Stimulated activated naive CD8-positive, alpha-beta T cell treated with anti-CD3 and anti-CD28 coated beads, Interleukin-15, Interleukin-2, amounts not matched to agents 100 U/mL and 50 U/mL, for 24 hours (primary cell): ENCODE results near the gene VMP1.
"Not testable (repeated sequence)": the region's sequence is repeated elsewhere in the genome, so short reads cannot be mapped to it uniquely, and the experiment has no call there.

Experiments used
- ATAC-seq: fragments of 150-1000 bp; cut with Tn5 transposase; one replicate; pipeline ENCODE4 v1.10.0; 2021
- DNase-seq: peaks from one replicate; pipeline ENCODE4 v3.0.0; 2021

Gene VMP1

GRCh38 chr17:59755069-59755468 is 47.6 kb downstream of the VMP1 start:
- not testable (repeated sequence) for ATAC-seq, DNase-seq

- DNase-seq (no peak), ATAC-seq (no peak)
Observed at GRCh38 chr17:59756236-59756818, 48.9 kb downstream of the VMP1 start.

- ATAC-seq (no peak), DNase-seq (no peak)
Observed at GRCh38 chr17:59757043-59757442, 49.6 kb downstream of the VMP1 start.

GRCh38 chr17:59757470-59757869 is 50.0 kb downstream of the VMP1 start:
- ATAC-seq (no peak), DNase-seq (no peak)

GRCh38 chr17:59757881-59758385 is 50.5 kb downstream of the VMP1 start:
- ATAC-seq (no peak), DNase-seq (no peak)

- not testable (repeated sequence) for DNase-seq, ATAC-seq
Observed at GRCh38 chr17:59758998-59759651, 51.7 kb downstream of the VMP1 start.

DNA sequence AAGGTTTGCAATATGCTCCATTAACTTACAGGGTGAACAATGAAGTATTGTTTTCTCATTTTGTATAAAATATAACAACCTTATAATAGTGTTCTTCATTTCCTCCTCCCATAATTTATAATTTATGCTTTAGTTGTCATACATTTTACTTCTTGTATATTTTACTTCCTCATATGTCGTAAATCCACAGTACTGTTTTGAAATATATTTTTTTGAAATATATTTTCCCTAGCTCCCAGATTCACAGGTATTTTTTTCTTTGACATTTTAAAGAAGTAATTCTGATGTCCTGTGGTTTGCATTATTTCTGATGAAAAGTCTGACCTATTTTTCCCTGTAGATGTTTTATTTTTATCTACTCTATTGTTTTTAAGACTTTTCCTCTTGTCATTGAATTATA is 52.7 kb downstream of the VMP1 start:
- DNase-seq (no peak), ATAC-seq (no peak)

DNA sequence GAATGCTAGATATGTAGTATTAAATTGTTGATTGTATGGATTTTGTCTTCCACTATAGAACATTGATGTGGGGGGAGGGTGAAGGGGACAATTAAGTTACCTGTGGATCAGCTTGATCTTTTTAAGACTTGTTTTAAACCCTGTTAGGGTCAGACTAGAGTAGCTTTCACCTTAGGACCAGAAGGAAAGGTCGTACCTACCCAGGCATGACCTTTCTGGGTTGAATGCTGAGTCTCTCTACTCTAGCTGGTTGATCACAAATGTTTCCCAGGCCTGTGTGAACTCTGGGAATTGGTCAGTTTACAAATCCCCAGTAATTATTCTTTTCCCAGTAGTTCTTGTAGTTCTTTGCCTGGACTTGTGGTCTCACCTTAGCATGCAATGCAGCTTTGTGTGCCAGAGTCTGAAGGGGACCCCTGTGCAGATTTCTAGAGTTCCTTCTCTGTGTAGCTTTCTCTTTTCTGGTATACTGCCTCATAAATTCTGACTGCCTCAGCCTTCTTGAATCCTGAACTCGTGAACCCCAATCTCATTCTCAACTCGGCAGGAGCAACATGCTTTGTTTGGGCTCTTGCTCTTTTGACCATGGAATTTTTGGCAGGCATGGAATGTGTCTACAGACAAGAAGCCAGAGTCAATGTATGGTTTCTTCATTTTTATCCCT is 54.1 kb downstream of the VMP1 start:
- ATAC-seq (peak; percentile 33), DNase-seq (no peak)

DNA sequence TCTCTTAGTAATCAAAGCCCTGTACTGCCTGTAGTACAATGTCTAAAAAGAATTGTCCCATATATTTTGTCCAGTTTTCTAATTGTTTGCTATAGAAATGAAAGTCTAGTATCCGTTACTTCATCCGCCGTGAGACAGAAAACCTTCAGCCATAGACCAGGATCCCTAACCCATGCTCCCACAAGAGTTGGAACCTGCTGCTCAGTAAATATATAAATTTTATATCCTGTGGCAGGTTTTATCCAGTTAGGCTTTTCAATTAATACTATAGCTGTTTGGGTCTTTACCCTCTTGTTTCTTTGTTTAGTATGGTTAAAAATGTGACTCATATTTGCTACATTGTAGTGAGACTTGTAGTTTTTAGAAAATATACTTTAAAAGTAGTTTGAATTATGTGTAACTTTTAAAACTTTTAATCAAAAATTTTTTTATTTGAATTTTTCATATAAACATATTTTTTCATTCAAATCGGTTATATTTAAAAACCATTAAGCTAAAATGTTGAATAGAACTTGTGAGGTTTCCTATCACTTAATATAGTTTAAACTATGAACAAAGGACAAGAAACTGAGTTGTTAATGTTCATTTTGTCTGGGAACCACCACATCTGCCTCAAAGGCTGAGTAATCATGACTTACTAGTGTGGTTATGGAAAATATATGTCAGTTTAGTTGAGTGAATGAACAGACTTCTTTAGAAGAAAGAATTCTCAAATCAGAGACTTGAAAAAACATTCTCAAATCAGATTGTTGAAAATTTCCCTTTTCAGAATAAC is 54.8 kb downstream of the VMP1 start:
- peak; percentile 68 for ATAC-seq
- DNase-seq: no peak

DNA sequence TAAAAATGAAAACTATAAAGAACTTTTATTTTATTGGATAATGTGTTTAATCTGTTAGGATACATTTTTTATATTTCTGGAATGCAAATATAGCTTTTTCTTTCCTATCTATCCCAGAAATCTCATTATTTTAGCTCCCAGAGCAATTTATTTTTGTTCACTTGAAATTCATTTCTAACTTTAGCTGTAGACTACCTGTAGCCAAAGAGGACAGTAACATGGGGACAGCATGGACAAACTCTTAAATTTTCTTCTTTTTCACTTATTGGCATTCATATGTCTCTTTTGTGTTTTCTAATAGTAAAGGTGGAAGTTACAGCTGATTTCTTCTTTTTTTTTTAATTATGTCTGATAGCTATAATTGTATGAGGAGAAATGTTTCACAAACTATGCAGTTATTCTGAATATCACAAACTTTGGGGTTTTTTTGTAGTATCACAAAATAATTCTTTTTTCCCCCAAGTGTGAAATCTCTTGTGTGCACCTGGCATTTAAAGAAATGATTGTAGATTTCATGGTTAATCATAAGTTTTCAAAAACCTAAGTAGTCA is 55.4 kb downstream of the VMP1 start:
- DNase-seq (no peak), ATAC-seq (no peak)

DNA sequence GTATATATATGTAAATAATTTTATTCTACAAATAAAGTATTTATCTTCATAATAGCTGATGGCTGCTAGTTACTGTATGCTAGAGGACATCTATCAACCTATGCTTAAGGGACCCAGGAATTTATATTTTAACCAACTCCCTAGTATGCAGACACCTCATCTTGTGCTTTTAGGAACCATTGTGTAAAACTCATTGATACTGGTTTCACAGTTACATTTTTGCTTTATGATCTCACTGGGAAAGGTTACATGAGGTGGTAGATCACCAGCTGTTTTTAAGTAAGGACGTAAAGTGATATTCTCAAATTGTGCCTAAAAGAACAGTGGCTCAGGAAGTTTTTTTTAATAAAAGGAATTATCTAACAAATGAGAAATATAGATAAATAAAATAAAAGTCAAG is 56.4 kb downstream of the VMP1 start:
- ATAC-seq: peak; percentile 47

GRCh38 chr17:59764292-59764741 is 56.9 kb downstream of the VMP1 start:
- peak; percentile 53 for DNase-seq
- ATAC-seq: peak; percentile 48

More for the DNA sequence above, 56.4 kb downstream of the VMP1 start:
- no peak for DNase-seq

- no peak for ATAC-seq
- no peak for DNase-seq
Observed at GRCh38 chr17:59765038-59765437, 57.6 kb downstream of the VMP1 start.

- no peak for ATAC-seq
Observed at GRCh38 chr17:59766491-59766890, 59.0 kb downstream of the VMP1 start.

DNA sequence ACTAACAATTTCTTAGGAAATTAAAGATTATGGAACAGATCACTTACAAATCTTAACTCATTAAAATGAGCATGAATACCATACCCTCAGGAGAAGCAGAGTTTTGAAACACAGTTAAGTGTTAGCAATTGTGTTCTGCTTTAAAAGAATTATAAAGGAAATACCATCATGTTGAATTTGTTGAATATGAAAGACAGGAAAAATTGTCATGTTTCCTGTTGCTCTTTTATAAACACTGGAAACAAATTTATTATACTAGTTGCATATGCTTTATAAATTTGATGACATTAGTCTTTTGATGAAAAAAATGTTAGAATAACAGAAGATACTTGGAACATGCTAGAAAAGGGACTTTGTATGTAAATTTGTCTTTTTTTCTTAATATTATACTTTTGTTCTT is 59.7 kb downstream of the VMP1 start:
- DNase-seq: no peak

More at GRCh38 chr17:59766491-59766890, 59.0 kb downstream of the VMP1 start:
- no peak for DNase-seq

GRCh38 chr17:59769887-59770286 is 62.4 kb downstream of the VMP1 start:
- DNase-seq (no peak), ATAC-seq (no peak)

More for the DNA sequence above, 59.7 kb downstream of the VMP1 start:
- ATAC-seq: no peak

DNA sequence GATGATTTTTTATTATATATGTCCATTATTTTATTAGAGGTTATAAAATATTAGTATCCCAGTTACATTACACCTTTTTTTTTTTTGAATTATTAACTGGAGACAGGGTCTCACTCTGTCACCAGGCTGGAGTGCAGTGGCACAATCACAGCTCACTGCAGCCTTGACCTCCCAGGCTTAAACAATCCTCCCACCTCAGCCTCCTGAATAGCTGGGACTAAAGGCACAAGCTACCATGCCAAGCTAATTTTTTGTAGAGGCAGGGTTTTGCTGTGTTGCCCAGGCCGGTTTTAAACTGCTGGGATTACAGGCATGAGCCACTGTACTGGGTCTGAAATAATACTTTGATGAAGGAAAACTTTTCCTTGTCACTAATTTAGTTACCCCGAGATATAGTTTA is 63.6 kb downstream of the VMP1 start:
- DNase-seq (no peak), ATAC-seq (no peak)

DNA sequence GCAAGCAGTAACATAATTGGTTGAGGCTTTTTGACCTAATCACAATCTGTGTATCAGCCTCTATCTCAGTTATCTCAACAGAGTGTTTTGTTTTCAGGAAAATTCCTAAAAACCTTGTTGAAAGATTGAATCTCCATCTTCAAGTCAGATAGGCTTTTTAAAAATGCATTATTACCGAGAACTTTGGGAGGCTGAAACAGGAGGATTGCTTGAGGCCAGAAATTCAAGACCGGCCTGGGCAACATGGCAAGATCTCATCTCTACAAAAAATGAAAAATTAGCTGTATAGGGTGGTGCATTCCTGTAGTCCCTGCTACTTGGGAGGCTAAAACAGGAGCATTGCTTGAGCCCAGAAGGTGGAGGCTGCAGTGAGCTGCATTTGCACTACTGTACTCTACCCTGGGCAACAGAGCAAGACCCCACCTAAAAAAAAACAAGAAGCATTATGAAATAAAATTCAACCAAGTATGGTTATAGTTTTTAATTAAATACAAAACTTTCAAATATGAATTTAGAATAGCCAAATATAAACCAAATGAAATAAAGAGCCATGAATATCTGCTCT is 68.4 kb downstream of the VMP1 start:
- ATAC-seq (no peak), DNase-seq (no peak)

GRCh38 chr17:59776577-59776976 is 69.1 kb downstream of the VMP1 start:
- ATAC-seq: no peak

DNA sequence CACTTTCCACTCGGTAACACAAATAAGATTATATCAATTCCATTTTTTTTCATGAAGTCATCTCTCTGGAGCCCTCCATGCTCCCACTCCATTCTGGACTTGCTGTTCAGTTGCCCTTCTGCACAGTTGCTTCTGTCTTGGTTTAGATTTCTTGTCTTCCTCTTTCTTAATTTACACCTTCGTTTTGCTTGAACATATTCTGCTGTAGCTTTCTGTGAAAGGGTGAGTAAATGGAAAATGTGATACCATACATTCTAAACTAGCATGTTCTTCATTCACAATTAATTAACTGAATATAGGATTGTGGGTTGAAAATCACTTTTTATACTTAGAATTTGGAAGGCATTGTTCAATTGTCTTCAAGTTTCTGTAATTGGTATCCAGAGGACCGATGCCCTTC is 69.6 kb downstream of the VMP1 start:
- DNase-seq: no peak
- ATAC-seq: no peak

More at GRCh38 chr17:59776577-59776976, 69.1 kb downstream of the VMP1 start:
- no peak for DNase-seq

- DNase-seq: no peak
- ATAC-seq: peak; percentile 19
Observed at GRCh38 chr17:59778996-59779395, 71.5 kb downstream of the VMP1 start.

DNA sequence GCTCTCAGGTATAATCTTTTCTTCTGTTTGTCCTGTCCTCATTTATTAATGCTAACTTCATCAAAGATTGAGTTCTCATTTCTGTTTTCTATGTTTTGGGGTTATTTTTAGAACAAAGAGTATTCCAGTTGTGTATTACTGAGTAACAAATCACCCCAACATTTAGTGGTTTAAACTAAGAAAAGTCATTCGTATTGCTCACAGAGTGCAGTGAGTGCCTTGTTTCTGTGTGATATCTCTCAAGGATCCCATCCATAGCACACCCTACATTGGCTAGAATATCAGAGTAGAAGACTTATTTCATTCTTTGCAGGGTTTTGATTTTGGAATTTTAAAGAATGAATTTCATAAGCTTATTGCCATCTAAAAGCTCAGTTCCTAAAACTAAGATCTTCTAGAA is 72.1 kb downstream of the VMP1 start:
- ATAC-seq: peak; percentile 50
- no peak for DNase-seq
